Neural progenitor cell (in vitro differentiated cells): ENCODE measurements around the gene CLRN3. TPM values are rescaled to one million over a fixed set of nuclear protein-coding genes. Genes with fewer than 3 reads are reported as not detected.

ENCODE experiments used
- DNase-seq: peaks from one replicate; pipeline ENCODE4 v3.0.0-alpha.2; 2016; ENCODE audit warnings: low spot score
- H2AFZ ChIP-seq: fragments of 200-600 bp; sonication (generic); replicated peaks from 2 replicates; pipeline ENCODE4 v1.6.1; 2016; ENCODE audit warnings: antibody characterized with exemption
- H3F3A ChIP-seq: fragments of 200-600 bp; sonication (generic); 2 replicates; pipeline ENCODE4 v1.6.1; 2016; ENCODE audit warnings: antibody characterized with exemption, low read depth
- H3K27ac ChIP-seq: fragments of 200-600 bp; sonication (generic); 2 replicates; pipeline ENCODE4 v1.5.1; 2016; ENCODE audit warnings: mild to moderate bottlenecking
- H3K27me3 ChIP-seq: fragments of 200-600 bp; sonication (generic); 2 replicates; pipeline ENCODE4 v1.6.1; 2016; ENCODE audit warnings: mild to moderate bottlenecking, moderate library complexity
- H3K36me3 ChIP-seq: fragments of 200-600 bp; sonication (generic); 2 replicates; pipeline ENCODE4 v1.5.1; 2016
- H3K4me1 ChIP-seq: fragments of 200-600 bp; sonication (generic); 2 replicates; pipeline ENCODE4 v1.6.1; 2016; ENCODE audit warnings: mixed run types
- H3K4me2 ChIP-seq: fragments of 200-600 bp; sonication (generic); 2 replicates; pipeline ENCODE4 v1.6.1; 2016
- H3K4me3 ChIP-seq: fragments of 200-600 bp; sonication (generic); 2 replicates; pipeline ENCODE4 v1.5.1; 2016
- H3K79me2 ChIP-seq: fragments of 200-600 bp; sonication (generic); 2 replicates; pipeline ENCODE4 v1.6.1; 2016; ENCODE audit warnings: low read depth
- H3K9ac ChIP-seq: fragments of 200-600 bp; sonication (generic); 2 replicates; pipeline ENCODE4 v1.6.1; 2016
- H3K9me3 ChIP-seq: fragments of 200-600 bp; sonication (generic); 2 replicates; pipeline ENCODE4 v1.5.1; 2016; ENCODE audit warnings: low read depth
- H4K20me1 ChIP-seq: fragments of 200-600 bp; sonication (generic); 2 replicates; pipeline ENCODE4 v1.6.1; 2016; ENCODE audit warnings: low read depth
- H3K27ac Mint-ChIP-seq: 3 replicates; pipeline ENCODE4 v1.8.0; 2021; ENCODE audit warnings: mixed read lengths
- H3K27me3 Mint-ChIP-seq: 2 replicates; pipeline ENCODE4 v1.8.0; 2022; ENCODE audit warnings: low read depth, mild to moderate bottlenecking, inconsistent platforms, moderate library complexity, mixed read lengths; ENCODE audit not compliant: insufficient read depth
- H3K36me3 Mint-ChIP-seq: 3 replicates; pipeline ENCODE4 v1.8.0; 2021; ENCODE audit warnings: mixed read lengths
- H3K4me1 Mint-ChIP-seq: 3 replicates; pipeline ENCODE4 v1.8.0; 2021; ENCODE audit warnings: mixed read lengths
- H3K4me3 Mint-ChIP-seq: 3 replicates; pipeline ENCODE4 v1.8.0; 2021; ENCODE audit warnings: mild to moderate bottlenecking, moderate library complexity, mixed read lengths
- H3K9me3 Mint-ChIP-seq: 3 replicates; pipeline ENCODE4 v1.8.0; 2020; ENCODE audit warnings: mixed read lengths
- CTCF ChIP-seq: fragments of 200-600 bp; sonication (generic); IDR thresholded peaks from 2 replicates; pipeline ENCODE4 v1.5.1; 2017; ENCODE audit warnings: antibody characterized with exemption, mild to moderate bottlenecking
- EZH2 ChIP-seq: fragments of 200-600 bp; sonication (generic); IDR thresholded peaks from 2 replicates; pipeline ENCODE4 v1.6.1; 2017; ENCODE audit warnings: antibody characterized with exemption, mild to moderate bottlenecking, moderate library complexity
- EZH2phosphoT487 ChIP-seq: fragments of 200-600 bp; sonication (generic); IDR thresholded peaks from 2 replicates; pipeline ENCODE4 v1.6.1; 2017; ENCODE audit warnings: antibody characterized with exemption
- total RNA-seq: library from RNA; depleted of rRNA; stranded (reverse); fragments of >200 nt; gene quantifications from 2 replicates; pipeline ENCODE4 v1.2.3, GENCODE V29; 2015; ENCODE audit warnings: low replicate concordance

Gene CLRN3
- 0.12 TPM in 1 of 2 replicates, not detected in the other for total RNA-seq

- H3K27ac ChIP-seq: no peak within 1 kb of the TSS
- no peak within 1 kb of the TSS for H3K9ac ChIP-seq
- no peaks in the 10 kb centered on the region for H4K20me1 ChIP-seq
- H3K79me2 ChIP-seq: no peaks in the 10 kb centered on the region
- H3K27me3 ChIP-seq: no peaks in the 10 kb centered on the region
- H3K4me2 ChIP-seq: no peak within 1 kb of the TSS
- H3K4me1 ChIP-seq: no peaks in the 10 kb centered on the region
- H3K27me3 Mint-ChIP-seq: peaks cover 4% of the 10 kb centered on the region
- TF ChIP-seq EZH2: no peak
- no peak for TF ChIP-seq CTCF
- TF ChIP-seq EZH2phosphoT487: no peak
- H3K36me3 Mint-ChIP-seq: no peaks in the 10 kb centered on the region
- peaks cover 2% of the 10 kb centered on the region for H3K9me3 Mint-ChIP-seq
- H3F3A ChIP-seq: no peaks in the 10 kb centered on the region
- no peak within 1 kb of the TSS for H2AFZ ChIP-seq
- no peaks in the 10 kb centered on the region for H3K36me3 ChIP-seq
- no peak for DNase-seq
- H3K4me3 Mint-ChIP-seq: no peak within 1 kb of the TSS
- no peak within 1 kb of the TSS for H3K4me3 ChIP-seq
- no peaks in the 10 kb centered on the region for H3K4me1 Mint-ChIP-seq
- no peaks in the 10 kb centered on the region for H3K9me3 ChIP-seq
- no peak within 1 kb of the TSS for H3K27ac Mint-ChIP-seq
Measured at GRCh38 chr10:127892743-127893142, at the start of gene CLRN3. Gene CLRN3, minus strand, starts transcription at chr10:127892941. Its CDS starts 157 bp downstream, at chr10:127892784.

GRCh38 chr10:127940866-127941640 is 48.3 kb upstream of the CLRN3 start:
- Mint-ChIP-seq H3K9me3 (no peaks in the 10 kb centered on the region), H3K4me1 (peaks cover 9% of the 10 kb centered on the region), H3K27ac (no peak overlapping the region), H3K4me3 (no peak overlapping the region), H3K27me3 (peaks cover 10% of the 10 kb centered on the region), H3K36me3 (no peaks in the 10 kb centered on the region)
- DNase-seq: no peak
- no peak overlapping the region for H2AFZ ChIP-seq
- no peak overlapping the region for H3K4me2 ChIP-seq
- H3K4me3 ChIP-seq: no peak overlapping the region
- H3K9ac ChIP-seq: no peak overlapping the region
- H3K27ac ChIP-seq: no peak overlapping the region
- no peaks in the 10 kb centered on the region for H3K36me3 ChIP-seq
- H3K9me3 ChIP-seq: no peaks in the 10 kb centered on the region
- no peak for TF ChIP-seq EZH2phosphoT487
- no peak for TF ChIP-seq CTCF
- TF ChIP-seq EZH2: no peak
- H3K79me2 ChIP-seq: no peaks in the 10 kb centered on the region
- H4K20me1 ChIP-seq: no peaks in the 10 kb centered on the region
- H3K27me3 ChIP-seq: no peaks in the 10 kb centered on the region
- H3K4me1 ChIP-seq: no peaks in the 10 kb centered on the region
- H3F3A ChIP-seq: no peaks in the 10 kb centered on the region

- no peaks in the 10 kb centered on the region for H3K9me3 ChIP-seq
- no peaks in the 10 kb centered on the region for H3K36me3 Mint-ChIP-seq
- no peak for DNase-seq
Measured at GRCh38 chr10:127939786-127940330, 47.1 kb upstream of the CLRN3 start.

More at GRCh38 chr10:127939786-127940330, 47.1 kb upstream of the CLRN3 start:
- Histone ChIP-seq H3F3A (no peaks in the 10 kb centered on the region), H3K27me3 (no peaks in the 10 kb centered on the region), H3K4me3 (no peak overlapping the region), H3K27ac (no peak overlapping the region), H3K9ac (no peak overlapping the region), H3K4me2 (no peak overlapping the region), H3K36me3 (no peaks in the 10 kb centered on the region), H3K4me1 (no peaks in the 10 kb centered on the region), H2AFZ (no peak overlapping the region), H3K79me2 (no peaks in the 10 kb centered on the region), H4K20me1 (no peaks in the 10 kb centered on the region)
- TF ChIP-seq EZH2 (no peak), CTCF (no peak), EZH2phosphoT487 (no peak)
- Mint-ChIP-seq H3K27ac (no peak overlapping the region), H3K27me3 (peaks cover 10% of the 10 kb centered on the region), H3K4me1 (peaks cover 15% of the 10 kb centered on the region), H3K4me3 (no peak overlapping the region), H3K9me3 (no peaks in the 10 kb centered on the region)
